Naive thymus-derived CD8-positive, alpha-beta T cell (primary cell): Measurements from ENCODE around the gene ARPP19. TPM values are rescaled to one million over a fixed set of nuclear protein-coding genes. Genes with fewer than 3 reads are reported as not detected.

Experiments used
- ATAC-seq, 2 donors: fragments of 150-1000 bp; cut with Tn5 transposase in 1 of 2; sonication (Bioruptor Pico), chemical (Tn5 transposase) in 1 of 2; 1 replicate in 1 of 2; 2 replicates in 1 of 2; pipeline ENCODE4 v1.10.0; 2021; ENCODE audit warnings: mild to moderate bottlenecking in 2 of 2, moderate library complexity in 2 of 2
- POLR2A ChIA-PET: fragments of 350-600 bp; sonication (Branson Sonifier 250); formaldehyde crosslinking; loops from one replicate; lab custom pipeline; 2021; ENCODE audit warnings: antibody characterized with exemption; lab: Charles Lee
- DNase-seq, 10 donors: peaks; one replicate each; pipeline versions ENCODE4 v3.0.0 to v3.0.0-alpha.2; 2020 to 2022
- H3K27ac Mint-ChIP-seq, 10 donors: one replicate each; pipeline ENCODE4 v1.8.0; 2020 to 2022; ENCODE audit warnings: mild to moderate bottlenecking in 10 of 10, mixed read lengths in 10 of 10, moderate library complexity in 4 of 10, inconsistent platforms in 1 of 10
- H3K27me3 Mint-ChIP-seq, 5 donors: one replicate each; pipeline ENCODE4 v1.8.0; 2021 to 2022; ENCODE audit warnings: mixed read lengths in 5 of 5
- H3K36me3 Mint-ChIP-seq, 3 donors: one replicate each; pipeline ENCODE4 v1.8.0; 2020 to 2022; ENCODE audit warnings: mixed read lengths in 3 of 3, mild to moderate bottlenecking in 2 of 3, inconsistent platforms in 1 of 3
- H3K4me1 Mint-ChIP-seq, 4 donors: one replicate each; pipeline ENCODE4 v1.8.0; 2021 to 2022; ENCODE audit warnings: mixed read lengths in 4 of 4
- H3K4me3 Mint-ChIP-seq, 10 donors: one replicate each; pipeline ENCODE4 v1.8.0; 2020 to 2022; ENCODE audit warnings: mild to moderate bottlenecking in 10 of 10, mixed read lengths in 10 of 10, moderate library complexity in 6 of 10, inconsistent platforms in 1 of 10
- H3K9me3 Mint-ChIP-seq, 9 donors: one replicate each; pipeline ENCODE4 v1.8.0; 2020 to 2022; ENCODE audit warnings: mixed read lengths in 9 of 9, mild to moderate bottlenecking in 3 of 9, inconsistent platforms in 1 of 9, moderate library complexity in 1 of 9
- polyA plus RNA-seq, 3 donors: library from polyadenylated mRNA; unstranded; fragments of 300-500 nt; fragmentation: Illumina TruSeq; gene quantifications; one replicate each; pipeline ENCODE4 v1.2.3, GENCODE V29; 2021
- total RNA-seq, 8 experiments: library from RNA in 2 of 8; stranded (reverse) in 2 of 8; gene quantifications; one replicate each; pipeline ENCODE4 v1.2.3 and lab custom pipeline; 2021 to 2026

ARPP19 gene
- total and polyA plus RNA-seq, 5 experiments from 2014 or later = 42.0 to 134 (median 55.8) TPM

DNA sequence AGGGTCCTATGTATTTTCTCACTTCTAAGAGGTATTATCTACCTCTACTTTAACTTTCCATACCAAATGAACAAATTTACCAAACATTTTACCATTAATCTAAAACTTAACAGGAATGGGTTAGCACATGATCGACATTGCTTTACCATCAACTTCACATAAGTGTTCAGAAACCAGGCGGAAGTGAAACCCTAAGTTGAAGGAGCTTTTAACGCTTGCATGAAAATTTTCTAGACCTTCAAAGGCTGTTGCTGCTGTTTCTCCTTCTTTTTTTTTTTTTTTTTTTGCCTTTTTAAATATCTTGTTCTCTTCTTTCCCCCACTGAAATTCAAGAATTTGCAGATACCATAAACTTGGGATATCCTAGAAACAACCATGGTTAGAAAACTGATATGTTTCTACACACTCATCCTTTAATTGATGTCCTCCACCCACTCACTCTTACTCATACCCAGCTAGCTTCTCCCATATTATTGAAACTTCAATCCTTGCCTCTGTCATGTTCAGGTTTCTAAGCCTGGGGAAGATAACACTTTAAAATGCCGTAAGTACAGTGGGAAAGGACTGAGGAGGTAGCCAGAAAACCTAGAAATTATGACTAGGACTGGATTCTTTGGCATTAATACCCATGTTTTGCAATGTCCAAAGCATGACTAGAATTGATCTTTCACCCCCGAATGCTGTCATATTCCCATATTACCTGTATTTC is 64.9 kb downstream of the ARPP19 start:
- no peak for DNase-seq
- no peaks in the 10 kb centered on the region for H3K27me3 Mint-ChIP-seq
- peak in 1 of 2 donors; percentile 44 for ATAC-seq
- H3K4me3 Mint-ChIP-seq = peak overlapping the region in 7 of 10 donors; percentile 6 to 67 (median 38)
- H3K9me3 Mint-ChIP-seq = no peaks in the 10 kb centered on the region
- POLR2A ChIA-PET = interaction anchor here (0.7 kb wide), 1 partner anchor 56 kb away, joined by 3 read pairs; no protein-coding TSS in a partner anchor
- H3K36me3 Mint-ChIP-seq = no peaks in the 10 kb centered on the region
- H3K27ac Mint-ChIP-seq = peak overlapping the region in 6 of 10 donors; percentile 53 to 60 (median 58)
- H3K4me1 Mint-ChIP-seq = peaks cover 19 to 47% (median 30%) of the 10 kb centered on the region in 4 donors

- no peaks in the 10 kb centered on the region for H3K27me3 Mint-ChIP-seq
- peak overlapping the region in 1 of 10 donors; percentile 35 for H3K4me3 Mint-ChIP-seq
- peaks cover 19 to 45% (median 26%) of the 10 kb centered on the region in 4 donors for H3K4me1 Mint-ChIP-seq
- POLR2A ChIA-PET = no interaction called here
- no peaks in the 10 kb centered on the region for H3K9me3 Mint-ChIP-seq
- H3K27ac Mint-ChIP-seq = peak overlapping the region in 1 of 10 donors; percentile 60
- DNase-seq (no peak), ATAC-seq (no peak)
- no peaks in the 10 kb centered on the region for H3K36me3 Mint-ChIP-seq
Measured at GRCh38 chr15:52502608-52503007, 66.2 kb downstream of the ARPP19 start.

GRCh38 chr15:52499506-52499905 is 69.3 kb downstream of the ARPP19 start:
- DNase-seq = no peak
- no peak for ATAC-seq
- no peaks in the 10 kb centered on the region for H3K36me3 Mint-ChIP-seq
- no peaks in the 10 kb centered on the region for H3K27me3 Mint-ChIP-seq
- H3K27ac Mint-ChIP-seq = no peak overlapping the region
- H3K4me3 Mint-ChIP-seq = no peak overlapping the region
- POLR2A ChIA-PET = no interaction called here
- no peaks in the 10 kb centered on the region for H3K9me3 Mint-ChIP-seq
- peaks cover 20 to 40% (median 26%) of the 10 kb centered on the region in 4 donors for H3K4me1 Mint-ChIP-seq

DNA sequence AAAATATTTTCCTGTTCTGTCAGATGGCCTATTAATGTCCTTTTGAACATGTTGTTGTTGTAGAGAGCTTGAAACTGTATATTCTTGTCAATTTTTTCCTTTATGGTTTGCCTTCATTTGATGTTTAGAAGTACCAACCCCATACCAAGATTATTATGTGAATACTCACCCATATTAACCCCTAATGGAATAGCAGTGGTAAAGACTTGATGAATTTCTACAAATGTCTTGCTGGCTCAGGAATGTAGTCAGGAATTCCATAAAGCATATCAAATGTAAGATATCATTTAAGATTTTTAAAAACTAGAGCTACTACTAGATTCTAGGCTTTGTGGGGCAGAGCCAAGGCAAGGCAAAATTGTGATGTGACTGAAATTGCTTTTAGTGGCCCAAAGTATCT is 70.1 kb downstream of the ARPP19 start:
- Mint-ChIP-seq H3K9me3 (no peaks in the 10 kb centered on the region), H3K36me3 (no peaks in the 10 kb centered on the region), H3K27ac (no peak overlapping the region), H3K4me3 (no peak overlapping the region), H3K27me3 (no peaks in the 10 kb centered on the region), H3K4me1 (peaks cover 15 to 36% (median 19%) of the 10 kb centered on the region in 4 donors)
- POLR2A ChIA-PET = no interaction called here
- no peak for ATAC-seq
- no peak for DNase-seq

Other genes starting within 250 kb of the ARPP19 start
- gene MYO5A, start 40.1 kb downstream of the ARPP19 start, total RNA-seq = 10 to 100 TPM; 21.4 to 23.2 TPM
- gene MYO5A, start 40.1 kb downstream of the ARPP19 start, polyA plus RNA-seq = 1 to 10 TPM; 2.3 to 5.6 (median 5.0) TPM
- 100 to 1,000 TPM; 101 TPM for gene ATOSA, start 110.4 kb upstream of the ARPP19 start, total RNA-seq
- gene ATOSA, start 110.4 kb upstream of the ARPP19 start, polyA plus RNA-seq = 10 to 100 TPM in 1 of 3 donors, 1 to 10 TPM in 2; 9.0 to 13.1 (median 9.6) TPM
- not detected for gene ONECUT1, start 221.3 kb upstream of the ARPP19 start, total RNA-seq
- not detected for gene ONECUT1, start 221.3 kb upstream of the ARPP19 start, polyA plus RNA-seq